HG03097 (cell line): ENCODE data around the gene RALGPS1.

Experiments
- ATAC-seq: cut with Tn5 transposase; IDR thresholded peaks from one replicate; pipeline ENCODE4 v1.9.1; 2021; ENCODE audit not compliant: unreplicated experiment, low FRiP score

The RALGPS1 gene

GRCh38 chr9:127045148-127045547, 130.6 kb downstream of the RALGPS1 start:
- ATAC-seq = no peak

GRCh38 chr9:127047971-127048370, 133.4 kb downstream of the RALGPS1 start:
- ATAC-seq = no peak

- ATAC-seq = no peak
Measured at GRCh38 chr9:127049044-127049443, 134.5 kb downstream of the RALGPS1 start.

- no peak for ATAC-seq
Measured at GRCh38 chr9:127049581-127049980, 135.0 kb downstream of the RALGPS1 start.

GRCh38 chr9:127050152-127050551, 135.6 kb downstream of the RALGPS1 start:
- no peak for ATAC-seq

- ATAC-seq = no peak
Measured at GRCh38 chr9:127050591-127051001, 136.0 kb downstream of the RALGPS1 start.

- no peak for ATAC-seq
Measured at GRCh38 chr9:127051881-127052595, 137.5 kb downstream of the RALGPS1 start.

GRCh38 chr9:127053057-127053821, 138.7 kb downstream of the RALGPS1 start:
- no peak for ATAC-seq

GRCh38 chr9:127053960-127054359, 139.4 kb downstream of the RALGPS1 start:
- ATAC-seq = no peak

- no peak for ATAC-seq
Measured at GRCh38 chr9:127055745-127056402, 141.3 kb downstream of the RALGPS1 start.

- no peak for ATAC-seq
Measured at GRCh38 chr9:127056446-127056845, 141.9 kb downstream of the RALGPS1 start.

GRCh38 chr9:127058011-127058644, 143.5 kb downstream of the RALGPS1 start:
- ATAC-seq = no peak

- no peak for ATAC-seq
Measured at GRCh38 chr9:127058645-127059021, 144.1 kb downstream of the RALGPS1 start.

GRCh38 chr9:127059030-127059429, 144.4 kb downstream of the RALGPS1 start:
- no peak for ATAC-seq

GRCh38 chr9:127059765-127060361, 145.3 kb downstream of the RALGPS1 start:
- ATAC-seq = no peak

- no peak for ATAC-seq
Measured at GRCh38 chr9:127061411-127061810, 146.8 kb downstream of the RALGPS1 start.

- ATAC-seq = no peak
Measured at GRCh38 chr9:127064335-127064734, 149.8 kb downstream of the RALGPS1 start.

GRCh38 chr9:127065592-127065991, 151.0 kb downstream of the RALGPS1 start:
- ATAC-seq = no peak

GRCh38 chr9:127066060-127066850, 151.7 kb downstream of the RALGPS1 start:
- no peak for ATAC-seq

- ATAC-seq = no peak
Measured at GRCh38 chr9:127066851-127067136, 152.2 kb downstream of the RALGPS1 start.
